ENCODE results near the gene RAB20. TPM values are rescaled to one million over a fixed set of nuclear protein-coding genes. Genes with fewer than 3 reads are reported as not detected.

RAB20 gene
- total and polyA plus RNA-seq, 2 of the 8 experiments (the other 6 are each of a cell fraction or from before 2014, with no cell fraction given), result 14.8 to 27.9 TPM

GRCh38 chr13:110535526-110535925 is 26.0 kb downstream of the RAB20 start:
- no peak overlapping the region for H3K56ac ChIP-seq (replicated peaks; ENCODE audit: insufficient read length, low read depth, low read length)
- H3K23me2 ChIP-seq (ENCODE audit: low read depth, low read length), result no peaks in the 10 kb centered on the region
- H2AK5ac ChIP-seq (ENCODE audit: low read depth, low read length), result no peak overlapping the region
- H3K79me1 ChIP-seq (ENCODE audit: low read depth, low read length), result 0 out of 2 replicates have a peak, but pooled peaks cover 5% of the 10 kb centered on the region
- H3K79me2 ChIP-seq (ENCODE audit: control insufficient read depth in 1 of 2, insufficient read depth in 2 of 2, low read length in 2 of 2), result peaks cover 0 to 10% of the 10 kb centered on the region in 2 experiments; a peak in 1 of 4 replicates
- no peak overlapping the region for H4K91ac ChIP-seq (replicated peaks; ENCODE audit: insufficient read length, low read length)
- no peak overlapping the region for H4K5ac ChIP-seq (ENCODE audit: insufficient read length, low read depth, low read length)
- H3K23ac ChIP-seq (ENCODE audit: insufficient read length), result no peak overlapping the region
- CTCF ChIA-PET (ENCODE audit: partially characterized antibody), result interaction anchor here (1.1 kb wide), 1 partner anchor 109 kb away, joined by 3 read pairs; no protein-coding TSS in a partner anchor
- POLR2A ChIA-PET (ENCODE audit: partially characterized antibody), result interaction anchor here (0.9 to 1.8 kb wide), 2 partner anchors 12 to 17 kb away, joined by 3 to 4 read pairs; no protein-coding TSS in a partner anchor
- H2BK15ac ChIP-seq (ENCODE audit: low read length), result no peak overlapping the region
- H3K27me3 ChIP-seq (replicated peaks in 1 of 4; ENCODE audit: control insufficient read depth in 3 of 4, extremely low read depth in 1 of 4, insufficient read depth in 3 of 4, low read length in 3 of 4), result no peaks in the 10 kb centered on the region
- no peak overlapping the region for H3K27ac ChIP-seq (ENCODE audit: low read depth, low read length)
- H3K14ac ChIP-seq (ENCODE audit: insufficient read length), result no peak overlapping the region
- H2BK20ac ChIP-seq (ENCODE audit: low read length), result no peak overlapping the region
- 94% methylated on average over 11 of the region's 11 CpGs; no CpG with 5 or more reads in 1 of the 2 experiments for WGBS, 2 experiments (ENCODE audit: extremely low coverage in 1 of 2, insufficient coverage in 1 of 2, insufficient read length in 1 of 2, insufficient replicate concordance in 2 of 2, low coverage in 1 of 2, low lambda C conversion rate in 2 of 2, missing lambda C conversion rate in 1 of 2)
- H2BK120ac ChIP-seq (replicated peaks; ENCODE audit: low read depth, low read length), result no peak overlapping the region
- peaks cover 0 to 11% (median 10%) of the 10 kb centered on the region in 4 experiments; a peak in 6 of 7 replicates for H3K4me1 ChIP-seq (replicated peaks in 1 of 4; ENCODE audit: control insufficient read depth in 3 of 4, insufficient read depth in 4 of 4, low read length in 3 of 4)
- no peaks in the 10 kb centered on the region for H3K9me3 ChIP-seq (ENCODE audit: insufficient read depth in 2 of 2, low read depth in 1 of 2, low read length in 1 of 2)
- H4K20me1 ChIP-seq (replicated peaks in 1 of 2; ENCODE audit: control insufficient read depth in 1 of 2, insufficient read depth in 2 of 2, low read length in 2 of 2), result peaks cover 0 to 4% of the 10 kb centered on the region in 2 experiments
- no peak overlapping the region for H4K8ac ChIP-seq (ENCODE audit: extremely low read depth, insufficient read depth, low read length)
- H3K4ac ChIP-seq (replicated peaks; ENCODE audit: insufficient read length, low read depth, low read length), result no peak overlapping the region
- no peak overlapping the region for H3K4me2 ChIP-seq (ENCODE audit: insufficient read depth in 1 of 2, low read depth in 2 of 2, low read length in 2 of 2)
- TF ChIP-seq KDM4A (IDR thresholded peaks at IDR 0.05; ENCODE audit: low read depth, low read length, severe bottlenecking) (no peak), HDAC2 (IDR thresholded peaks at IDR 0.05; ENCODE audit: borderline replicate concordance in 1 of 2, low read depth in 2 of 2, low read length in 2 of 2) (no peak), BCL11A (IDR thresholded peaks at IDR 0.05; ENCODE audit: low read depth in 2 of 2, low read length in 2 of 2) (no peak), GTF2F1 (IDR thresholded peaks at IDR 0.05; ENCODE audit: borderline replicate concordance, low read depth, low read length) (no peak), POLR2AphosphoS5 (IDR thresholded peaks at IDR 0.05; ENCODE audit: low read depth, low read length) (no peak), SP2 (IDR thresholded peaks at IDR 0.05; ENCODE audit: low read length) (no peak), SP1 (IDR thresholded peaks at IDR 0.05; ENCODE audit: low read depth, low read length) (no peak)
- H3K4me3 ChIP-seq (ENCODE audit: extremely low read depth in 1 of 4, insufficient read depth in 2 of 4, low read depth in 3 of 4, low read length in 4 of 4), result no peak overlapping the region
- no peak overlapping the region for H2BK12ac ChIP-seq (ENCODE audit: low read depth, low read length)
- H3K9ac ChIP-seq (replicated peaks in 1 of 4; ENCODE audit: extremely low read depth in 1 of 4, low read depth in 3 of 4, low read length in 3 of 4), result no peak overlapping the region
- H2BK5ac ChIP-seq (ENCODE audit: low read depth, low read length), result no peak overlapping the region
- DNase-seq (ENCODE audit: low read depth in 1 of 2, low spot score in 2 of 2) (no peak), FAIRE-seq (no peak)
- no peaks in the 10 kb centered on the region for H3K36me3 ChIP-seq (ENCODE audit: control insufficient read depth in 2 of 4, insufficient read depth in 4 of 4, low read length in 3 of 4)
- no peak overlapping the region for H3K18ac ChIP-seq (ENCODE audit: extremely low read depth, low read length)
- no peak overlapping the region for H2AFZ ChIP-seq (ENCODE audit: low read length)
